MM.1S (cell line): Measurements from ENCODE around the gene ABL2.
A peak's percentile ranks its signal among the peaks of the same experiment; 100 is the strongest.

ENCODE experiments used
- DNase-seq: peaks from one replicate; pipeline ENCODE4 v3.0.0-alpha.2; 2015
- H2AFZ ChIP-seq: fragments of 300-600 bp; sonication (generic); 2 replicates; pipeline ENCODE4 v1.6.0; 2016; ENCODE audit warnings: antibody characterized with exemption, low read length
- H3F3A ChIP-seq: fragments of 300-600 bp; sonication (generic); 2 replicates; pipeline ENCODE4 v1.6.1; 2016; ENCODE audit warnings: mild to moderate bottlenecking, antibody characterized with exemption, low read length, moderate library complexity, mixed read lengths; ENCODE audit not compliant: insufficient read depth
- H3K27ac ChIP-seq: fragments of 300-600 bp; sonication (generic); 2 replicates; pipeline ENCODE4 v1.5.1; 2016; ENCODE audit warnings: mild to moderate bottlenecking, low read length
- H3K27me3 ChIP-seq: fragments of 300-600 bp; sonication (generic); replicated peaks from 2 replicates; pipeline ENCODE4 v1.6.0; 2016; ENCODE audit warnings: low read length; ENCODE audit not compliant: insufficient read depth
- H3K36me3 ChIP-seq: fragments of 300-600 bp; sonication (generic); replicated peaks from 2 replicates; pipeline ENCODE4 v1.6.1; 2016; ENCODE audit warnings: mild to moderate bottlenecking, low read length, mixed read lengths; ENCODE audit not compliant: insufficient read depth
- H3K4me1 ChIP-seq: fragments of 300-600 bp; sonication (generic); 2 replicates; pipeline ENCODE4 v1.6.1; 2016; ENCODE audit warnings: low read length, mixed read lengths
- H3K4me2 ChIP-seq: fragments of 300-600 bp; sonication (generic); 2 replicates; pipeline ENCODE4 v1.6.0; 2016; ENCODE audit warnings: low read depth, low read length
- H3K4me3 ChIP-seq: fragments of 300-600 bp; sonication (generic); 2 replicates; pipeline ENCODE4 v1.5.1; 2016; ENCODE audit warnings: low read length, mixed read lengths
- H3K79me2 ChIP-seq: fragments of 300-600 bp; sonication (generic); 2 replicates; pipeline ENCODE4 v1.6.1; 2016; ENCODE audit warnings: mixed run types, low read length, mixed read lengths
- H3K9ac ChIP-seq: fragments of 300-600 bp; sonication (generic); 2 replicates; pipeline ENCODE4 v1.6.1; 2016; ENCODE audit warnings: low read length, mixed read lengths
- H3K9me2 ChIP-seq: fragments of 300-600 bp; sonication (generic); replicated peaks from 2 replicates; pipeline ENCODE4 v1.6.1; 2016; ENCODE audit warnings: mild to moderate bottlenecking, low read length, mixed read lengths; ENCODE audit not compliant: insufficient read depth
- H3K9me3 ChIP-seq: fragments of 300-600 bp; sonication (generic); replicated peaks from 2 replicates; pipeline ENCODE4 v1.6.1; 2016; ENCODE audit warnings: mild to moderate bottlenecking, low read length, mixed read lengths; ENCODE audit not compliant: insufficient read depth
- H4K20me1 ChIP-seq: fragments of 300-600 bp; sonication (generic); 2 replicates; pipeline ENCODE4 v1.6.1; 2016; ENCODE audit warnings: mild to moderate bottlenecking, low read length, moderate library complexity, mixed read lengths; ENCODE audit not compliant: insufficient read depth
- CTCF ChIP-seq: fragments of 300-600 bp; sonication (generic); IDR thresholded peaks from 2 replicates; pipeline ENCODE4 v1.5.1; 2016; ENCODE audit warnings: antibody characterized with exemption, low read length, mixed read lengths
- EZH2 ChIP-seq: fragments of 300-600 bp; sonication (generic); optimal IDR thresholded peaks from 2 replicates; pipeline ENCODE3; 2017; ENCODE audit warnings: low read depth, mild to moderate bottlenecking, antibody characterized with exemption, low read length, mixed read lengths
- EZH2phosphoT487 ChIP-seq: fragments of 300-600 bp; sonication (generic); IDR thresholded peaks from 2 replicates; pipeline ENCODE4 v1.6.1; 2018; ENCODE audit warnings: antibody characterized with exemption, low read length

ABL2 gene

GRCh38 chr1:179129702-179130473 is 99.6 kb downstream of the ABL2 start:
- Histone ChIP-seq H3K9me3 (no peaks in the 10 kb centered on the region), H3K27ac (peak overlapping the region; percentile 30; the same call in 1 of the 2 replicates), H3K36me3 (no peaks in the 10 kb centered on the region), H3K4me1 (peaks cover 8% of the 10 kb centered on the region; the same call in 1 of the 2 replicates), H2AFZ (peak overlapping the region; percentile 58), H3K9ac (no peak overlapping the region), H3K79me2 (peaks cover 3% of the 10 kb centered on the region; the same call in 1 of the 2 replicates), H3K4me3 (peak overlapping the region; percentile 21), H4K20me1 (no peaks in the 10 kb centered on the region), H3K4me2 (peak overlapping the region; percentile 58), H3K9me2 (no peaks in the 10 kb centered on the region), H3K27me3 (no peaks in the 10 kb centered on the region), H3F3A (no peaks in the 10 kb centered on the region)
- peak; percentile 88 for DNase-seq
- TF ChIP-seq CTCF = no peak
- no peak for TF ChIP-seq EZH2phosphoT487
- TF ChIP-seq EZH2 = no peak

- Histone ChIP-seq H3K9me2 (no peaks in the 10 kb centered on the region), H3K27ac (no peak overlapping the region), H3K9me3 (no peaks in the 10 kb centered on the region), H3K4me2 (no peak overlapping the region), H2AFZ (no peak overlapping the region), H3K9ac (no peak overlapping the region), H3K36me3 (no peaks in the 10 kb centered on the region), H3K4me3 (no peak overlapping the region), H3F3A (no peaks in the 10 kb centered on the region), H3K4me1 (peaks cover 8% of the 10 kb centered on the region; the same call in 1 of the 2 replicates), H4K20me1 (no peaks in the 10 kb centered on the region), H3K79me2 (peaks cover 3% of the 10 kb centered on the region; the same call in 1 of the 2 replicates), H3K27me3 (no peaks in the 10 kb centered on the region)
- no peak for DNase-seq
- TF ChIP-seq EZH2phosphoT487 = no peak
- no peak for TF ChIP-seq EZH2
- no peak for TF ChIP-seq CTCF
These were observed 101.0 kb downstream of the ABL2 start for GRCh38 chr1:179128520-179128919.

DNA sequence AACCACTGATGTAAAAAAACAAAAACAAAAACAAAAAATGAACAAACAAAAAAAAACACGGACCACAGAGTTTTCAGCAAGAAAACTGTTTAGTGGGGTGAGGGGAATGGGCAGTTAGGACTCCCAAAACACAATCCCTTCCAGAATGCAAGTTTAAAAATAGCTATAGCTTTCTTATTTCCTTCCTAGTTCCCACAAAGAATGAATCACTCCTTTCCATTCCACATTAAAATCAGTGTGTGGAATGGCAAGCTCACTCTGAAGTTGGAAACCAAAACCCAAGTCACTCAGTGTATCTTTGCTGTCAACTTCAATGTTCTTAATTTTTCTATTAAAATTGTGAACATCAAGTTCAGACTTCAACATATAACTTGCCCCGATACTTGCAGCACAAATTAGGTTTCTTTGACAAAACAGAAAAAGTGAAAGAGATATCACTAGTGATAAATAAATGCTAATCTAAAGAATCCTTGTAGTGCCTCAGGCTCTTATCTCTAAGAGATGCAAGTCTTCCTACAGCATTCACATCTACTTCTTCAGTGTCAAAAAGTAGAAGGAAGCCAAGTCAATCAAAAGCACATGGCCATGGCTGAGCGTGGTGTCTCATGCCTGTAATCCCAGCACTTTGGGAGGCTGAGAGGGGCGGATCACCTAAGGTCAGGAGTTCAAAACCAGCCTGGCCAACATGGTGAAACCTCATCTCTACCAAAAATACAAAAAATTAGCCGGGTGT is 102.1 kb downstream of the ABL2 start:
- Histone ChIP-seq H3F3A (no peaks in the 10 kb centered on the region), H3K27ac (no peak overlapping the region)
- no peak for TF ChIP-seq EZH2phosphoT487
- no peak for TF ChIP-seq EZH2
- no peak for TF ChIP-seq CTCF

More for the DNA sequence above, 102.1 kb downstream of the ABL2 start:
- Histone ChIP-seq H3K9ac (no peak overlapping the region), H2AFZ (no peak overlapping the region), H3K4me1 (peaks cover 8% of the 10 kb centered on the region; the same call in 1 of the 2 replicates), H4K20me1 (no peaks in the 10 kb centered on the region), H3K4me3 (no peak overlapping the region), H3K9me2 (no peaks in the 10 kb centered on the region), H3K79me2 (peaks cover 3% of the 10 kb centered on the region; the same call in 1 of the 2 replicates), H3K4me2 (no peak overlapping the region), H3K9me3 (no peaks in the 10 kb centered on the region), H3K36me3 (no peaks in the 10 kb centered on the region), H3K27me3 (no peaks in the 10 kb centered on the region)
- no peak for DNase-seq
